ENCODE measurements around the gene EPO.
"Not testable (repeated sequence)": the region's sequence is repeated elsewhere in the genome, so short reads cannot be mapped to it uniquely, and the experiment has no call there.

Gene EPO

DNA sequence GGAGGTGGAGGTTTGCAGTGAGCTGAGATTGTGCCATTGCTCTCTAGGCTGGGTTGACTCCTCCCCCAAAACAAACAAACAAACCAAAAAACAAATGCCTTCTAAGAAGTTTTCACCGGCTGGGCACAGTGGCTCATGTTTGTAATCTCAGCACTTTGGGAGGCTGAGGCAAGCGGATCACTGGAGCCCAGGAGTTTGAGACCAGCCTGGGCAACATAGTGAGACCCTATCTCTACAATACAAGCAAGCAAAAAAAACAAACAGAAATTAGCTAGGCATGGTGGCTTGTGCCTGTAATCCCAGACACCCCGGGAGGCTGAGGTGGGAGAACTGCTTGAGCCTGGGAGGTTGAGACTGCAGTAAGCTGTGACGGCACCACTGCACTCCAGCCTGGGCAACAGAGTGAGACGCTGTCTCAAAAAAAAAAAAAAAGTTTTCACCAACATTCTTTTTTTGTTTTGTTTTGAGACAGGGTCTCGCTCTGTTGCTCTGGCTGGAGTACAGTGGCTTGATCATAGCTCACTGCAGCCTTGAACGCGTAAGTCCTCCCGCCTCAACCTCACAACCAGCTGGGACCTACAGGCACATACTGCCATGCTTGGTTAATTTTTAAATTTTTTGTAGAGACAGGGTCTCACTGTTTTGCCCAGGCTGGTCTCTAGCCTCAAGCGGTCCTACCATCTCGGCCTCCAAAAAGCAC lies 11.8 kb downstream of the EPO start:
- in situ Hi-C loops (cut with MboI; ENCODE audit: low sequenced_read_pairs), result no loop called here

DNA sequence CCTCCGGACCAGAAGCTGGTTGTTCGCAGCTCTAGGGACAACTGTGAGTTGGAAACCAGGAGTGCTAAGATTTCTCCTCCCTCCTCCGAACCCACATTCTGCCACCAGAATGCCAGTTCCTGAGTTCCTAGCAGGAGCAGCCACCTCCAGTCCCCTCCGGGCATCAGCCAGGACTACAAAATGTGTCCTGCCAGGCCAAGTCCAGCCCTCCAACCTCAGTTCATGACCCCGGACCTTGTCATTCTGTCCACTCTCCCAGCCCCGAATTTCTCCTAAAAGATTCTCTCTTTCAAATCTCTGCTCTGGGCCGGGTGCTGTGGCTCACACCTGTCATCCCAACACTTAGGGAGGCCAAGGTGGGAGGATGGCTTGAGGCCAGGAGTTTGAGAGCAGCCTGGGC lies 15.5 kb downstream of the EPO start:
- in situ Hi-C loops (cut with MboI; ENCODE audit: low sequenced_read_pairs), result no loop called here

- in situ Hi-C loops (cut with MboI; ENCODE audit: low sequenced_read_pairs), result no loop called here
Observed at GRCh38 chr7:100736671-100737070, 16.4 kb downstream of the EPO start.

- in situ Hi-C loops (cut with MboI; ENCODE audit: low sequenced_read_pairs), result no loop called here
Observed at GRCh38 chr7:100739934-100740333, 19.7 kb downstream of the EPO start.

- in situ Hi-C loops (cut with MboI; ENCODE audit: low sequenced_read_pairs), result no loop called here
Observed at GRCh38 chr7:100744605-100745004, 24.3 kb downstream of the EPO start.

- in situ Hi-C loops (cut with MboI; ENCODE audit: low sequenced_read_pairs), result no loop called here
Observed at GRCh38 chr7:100745184-100745583, 24.9 kb downstream of the EPO start.

DNA sequence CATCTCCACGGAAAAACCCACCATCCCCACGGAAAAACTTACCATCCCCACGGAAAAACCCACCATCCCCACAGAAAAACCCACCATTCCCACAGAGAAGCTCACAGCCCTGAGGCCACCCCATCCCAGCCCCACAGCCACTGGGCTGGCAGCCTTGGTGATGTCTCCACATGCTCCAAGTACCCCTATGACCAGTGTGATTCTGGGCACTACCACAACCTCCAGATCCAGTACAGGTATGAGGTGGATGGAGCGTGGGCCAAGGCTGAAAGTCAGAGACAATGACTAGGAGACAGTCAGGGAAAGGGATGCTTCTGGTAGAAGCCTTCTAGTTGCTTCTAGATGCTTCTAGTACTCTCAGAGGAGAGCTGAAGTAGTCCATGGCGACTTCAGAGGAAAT lies 32.7 kb downstream of the EPO start:
- in situ Hi-C loops (cut with MboI; ENCODE audit: low sequenced_read_pairs), result no loop called here

- in situ Hi-C loops (cut with MboI; ENCODE audit: low sequenced_read_pairs), result no loop called here
Observed at GRCh38 chr7:100753750-100754149, 33.5 kb downstream of the EPO start.

DNA sequence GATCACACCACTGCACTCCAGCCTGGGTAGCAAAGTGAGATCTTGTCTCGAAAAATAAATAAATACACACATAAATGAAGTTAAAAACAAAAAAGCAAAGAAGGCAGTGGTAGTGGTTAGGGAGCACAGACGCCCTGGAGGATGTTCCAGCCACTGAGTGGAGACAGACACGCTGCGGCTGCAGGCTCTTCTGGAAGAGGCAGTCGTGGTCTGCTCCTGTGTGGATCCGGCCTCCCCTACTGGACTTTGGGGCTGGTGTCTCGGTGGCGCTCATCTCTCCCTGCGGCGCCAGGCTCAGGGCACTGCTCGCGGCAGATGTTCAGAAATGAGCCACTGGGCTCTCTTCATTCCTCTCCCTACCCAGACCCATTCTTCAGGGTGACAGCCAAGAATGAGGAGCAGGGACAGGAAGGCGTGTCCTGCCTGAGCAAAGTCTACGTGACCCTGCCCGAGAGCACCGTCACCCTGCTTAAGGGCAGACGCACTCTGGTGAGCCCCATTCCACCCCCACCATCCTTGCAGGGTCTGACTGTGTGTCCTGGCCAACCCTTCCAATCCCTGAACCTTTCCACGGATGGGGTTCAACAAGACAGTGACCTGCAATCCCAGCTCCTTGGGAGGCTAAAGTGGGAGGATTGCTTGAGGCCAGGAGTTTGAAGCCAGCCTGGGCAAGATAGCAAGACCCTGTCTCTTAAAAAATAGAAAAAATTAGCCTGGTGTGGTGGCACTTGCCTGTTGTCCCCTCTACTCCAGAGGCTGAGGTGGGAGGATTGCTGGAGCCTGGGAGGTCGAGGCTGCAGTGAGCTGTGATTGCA lies 39.3 kb downstream of the EPO start:
- in situ Hi-C loops (cut with MboI; ENCODE audit: low sequenced_read_pairs), result no loop called here

- in situ Hi-C loops (cut with MboI; ENCODE audit: low sequenced_read_pairs), result not testable (repeated sequence)
Observed at GRCh38 chr7:100762841-100763240, 42.6 kb downstream of the EPO start.

- in situ Hi-C loops (cut with MboI; ENCODE audit: low sequenced_read_pairs), result no loop called here
Observed at GRCh38 chr7:100763556-100764140, 43.4 kb downstream of the EPO start.

DNA sequence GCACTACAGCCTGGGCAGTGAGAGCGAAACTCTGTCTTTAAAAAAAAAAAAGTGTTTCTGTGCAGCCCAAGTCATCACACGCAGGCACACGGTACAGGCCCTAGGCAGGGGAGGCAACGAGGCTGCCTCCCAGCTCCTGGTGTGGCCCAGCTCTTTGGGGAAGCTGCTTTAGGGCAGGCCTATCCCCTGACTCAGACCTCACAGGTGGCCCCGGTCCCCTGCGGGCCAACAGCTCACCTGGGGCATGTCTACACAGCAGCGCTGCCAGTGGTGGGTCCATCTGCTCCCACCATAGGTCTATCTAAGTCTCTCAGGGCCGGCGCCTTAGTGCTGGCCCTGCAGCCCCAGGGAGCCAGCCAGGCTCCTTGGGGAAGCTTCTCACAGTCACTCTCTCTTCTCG lies 44.6 kb downstream of the EPO start:
- in situ Hi-C loops (cut with MboI; ENCODE audit: low sequenced_read_pairs), result no loop called here

DNA sequence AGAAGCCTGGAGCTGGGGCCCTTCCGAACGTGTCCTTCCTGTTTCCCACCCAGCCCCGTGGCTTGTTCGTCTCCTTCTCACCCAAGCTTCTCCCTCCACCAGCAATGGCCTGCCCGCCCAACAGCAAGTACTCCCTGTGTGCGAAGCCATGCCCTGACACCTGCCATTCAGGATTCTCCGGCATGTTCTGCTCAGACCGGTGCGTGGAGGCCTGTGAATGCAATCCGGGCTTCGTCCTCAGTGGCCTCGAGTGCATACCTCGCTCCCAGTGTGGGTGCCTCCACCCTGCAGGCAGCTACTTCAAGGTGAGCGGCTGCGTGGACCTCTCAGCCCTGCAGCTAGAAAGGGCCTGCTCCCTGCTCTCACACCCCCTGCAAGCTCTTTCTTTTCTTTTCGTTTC lies 45.0 kb downstream of the EPO start:
- in situ Hi-C loops (cut with MboI; ENCODE audit: low sequenced_read_pairs), result no loop called here

DNA sequence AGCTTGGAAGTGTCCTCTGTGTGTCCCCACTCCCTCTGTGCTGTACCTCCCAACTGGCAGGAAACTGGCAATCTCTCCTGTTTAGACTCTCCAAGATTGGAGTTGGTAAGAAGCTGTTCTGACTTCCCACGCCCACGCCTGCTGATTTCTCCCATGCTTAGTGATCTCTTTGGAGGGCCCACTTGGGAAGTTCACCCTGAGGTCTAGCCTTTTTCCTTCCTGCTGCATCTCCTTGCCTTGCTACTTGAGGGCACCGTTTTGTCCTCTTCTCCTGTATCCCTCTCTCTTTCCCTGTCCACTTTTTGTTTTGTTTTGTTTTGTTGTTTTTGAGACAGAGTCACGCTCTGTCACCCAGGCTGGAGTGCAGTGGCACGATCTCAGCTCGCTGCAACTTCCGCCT lies 48.5 kb downstream of the EPO start:
- in situ Hi-C loops (cut with MboI; ENCODE audit: low sequenced_read_pairs), result no loop called here
